Muscle of arm (tissue), 12 donors: Measurements from ENCODE around the gene R3HDM2. TPM values are rescaled to one million over a fixed set of nuclear protein-coding genes. Genes with fewer than 3 reads are reported as not detected.
A peak's percentile ranks its signal among the peaks of the same experiment; 100 is the strongest.

Experiments
- DNase-seq: peaks from one replicate; pipeline ENCODE4 v3.0.0-alpha.2; 2013
- polyA plus RNA-seq, 12 donors: library from polyadenylated mRNA; unstranded; fragments of 120-200 nt; gene quantifications; one replicate each; pipeline ENCODE4 v1.2.1, GENCODE V29; 2013; ENCODE audit not compliant: insufficient read length in 12 of 12

R3HDM2 gene
- polyA plus RNA-seq, 12 donors, result 36.4 to 92.7 (median 55.7) TPM; not detected in 1

- no peak for DNase-seq
Observed at GRCh38 chr12:57218030-57218853, 212.6 kb downstream of the R3HDM2 start.

DNA sequence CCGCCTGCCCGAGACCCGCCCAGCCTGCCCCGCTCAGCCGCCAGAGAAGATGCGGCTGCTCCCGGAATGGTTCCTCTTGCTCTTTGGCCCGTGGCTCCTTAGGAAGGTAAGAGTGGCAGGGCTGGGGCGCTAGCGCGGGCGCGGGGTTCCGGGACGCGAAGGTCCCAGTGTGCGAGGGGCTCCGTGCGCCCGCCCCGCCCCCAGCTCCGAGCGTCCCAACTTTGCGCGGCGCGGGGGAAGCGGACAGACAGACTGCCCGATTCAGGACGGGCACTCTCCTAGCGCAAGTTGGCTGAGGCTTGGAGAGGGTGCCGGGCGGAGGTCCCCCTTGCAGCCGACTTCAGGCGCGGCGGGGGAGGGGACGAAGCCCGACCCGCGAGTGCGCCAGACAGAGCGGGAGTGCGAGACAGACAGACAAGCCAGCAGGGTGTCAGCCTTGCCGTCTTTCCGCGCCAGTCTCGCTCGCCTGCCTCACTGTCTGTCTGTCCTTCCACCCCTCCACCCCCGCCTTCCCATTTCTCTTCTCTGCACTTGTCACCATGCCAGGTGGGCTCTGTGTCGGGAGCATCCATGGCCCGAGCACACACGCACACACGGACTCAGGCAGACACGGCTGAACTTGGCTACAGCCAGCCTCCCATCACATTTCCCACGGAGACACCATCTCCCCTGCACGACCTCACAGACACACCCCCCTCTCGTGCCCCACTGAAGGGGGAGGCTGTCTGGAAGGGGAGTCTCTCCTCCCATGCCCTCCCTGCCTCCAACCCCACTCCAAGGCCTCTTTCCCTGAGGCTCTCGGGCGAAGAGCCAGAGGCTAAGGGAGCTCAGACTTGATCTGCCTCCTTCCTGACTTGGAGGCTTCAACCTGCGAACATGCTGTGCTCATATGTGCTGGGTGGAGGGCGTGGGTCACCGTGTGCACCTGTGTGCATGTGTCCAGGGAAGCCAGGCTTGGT, 213.6 kb downstream of the R3HDM2 start:
- DNase-seq, result no peak

GRCh38 chr12:57216014-57216911, 214.6 kb downstream of the R3HDM2 start, which contains the start of gene NXPH4:
Gene NXPH4 (plus strand): TSS chr12:57216794. CDS start chr12:57216970, 176 bp downstream.
- no peak for DNase-seq

DNA sequence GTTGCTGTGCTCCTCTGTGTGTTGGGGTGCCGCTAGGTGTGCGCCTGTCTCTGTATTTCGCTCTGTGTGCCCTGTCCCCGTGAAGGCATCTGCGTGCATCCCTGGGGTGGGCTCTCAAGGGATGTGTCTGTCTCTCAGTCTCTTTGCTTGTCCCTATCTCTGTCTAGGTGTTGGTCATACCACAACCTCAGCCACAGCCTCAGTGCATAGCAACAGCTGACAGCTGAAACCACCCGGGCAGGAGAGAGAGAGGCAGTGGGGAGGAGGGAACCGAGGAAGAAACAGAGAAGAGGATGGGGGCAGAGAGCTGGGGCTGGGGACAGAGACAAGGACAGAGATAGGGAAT, 215.2 kb downstream of the R3HDM2 start:
- no peak for DNase-seq

DNA sequence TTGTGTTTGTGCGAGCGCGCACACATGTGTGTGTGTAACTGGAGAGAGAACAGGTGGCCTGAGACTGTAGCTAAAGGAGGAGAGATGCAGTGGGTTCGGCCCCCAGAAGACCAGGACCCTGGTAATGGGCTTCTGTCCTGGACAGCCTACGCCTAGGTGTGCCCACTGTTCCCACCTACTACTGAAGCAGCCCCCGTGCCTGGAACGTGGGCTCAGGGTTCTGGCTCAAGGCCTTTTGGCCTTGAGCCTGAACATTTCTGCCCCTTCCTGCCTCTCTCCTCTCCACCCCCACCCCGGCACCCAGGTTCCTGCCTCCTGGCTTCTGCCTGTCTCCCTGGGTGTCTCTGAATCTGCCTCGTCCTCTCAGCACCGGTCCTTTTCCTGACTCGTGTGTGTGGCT, 215.8 kb downstream of the R3HDM2 start:
- DNase-seq, result no peak

GRCh38 chr12:57214398-57214781, 216.5 kb downstream of the R3HDM2 start:
- peak; percentile 53 for DNase-seq

GRCh38 chr12:57213763-57214397, 217.0 kb downstream of the R3HDM2 start:
- DNase-seq, result no peak

GRCh38 chr12:57213058-57213715, 217.7 kb downstream of the R3HDM2 start:
- peak; percentile 88 for DNase-seq

DNA sequence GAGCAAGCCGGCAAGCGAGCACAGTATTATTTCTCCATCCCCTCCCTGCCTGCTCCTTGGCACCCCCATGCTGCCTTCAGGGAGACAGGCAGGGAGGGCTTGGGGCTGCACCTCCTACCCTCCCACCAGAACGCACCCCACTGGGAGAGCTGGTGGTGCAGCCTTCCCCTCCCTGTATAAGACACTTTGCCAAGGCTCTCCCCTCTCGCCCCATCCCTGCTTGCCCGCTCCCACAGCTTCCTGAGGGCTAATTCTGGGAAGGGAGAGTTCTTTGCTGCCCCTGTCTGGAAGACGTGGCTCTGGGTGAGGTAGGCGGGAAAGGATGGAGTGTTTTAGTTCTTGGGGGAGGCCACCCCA, 218.2 kb downstream of the R3HDM2 start:
- DNase-seq, result no peak

DNA sequence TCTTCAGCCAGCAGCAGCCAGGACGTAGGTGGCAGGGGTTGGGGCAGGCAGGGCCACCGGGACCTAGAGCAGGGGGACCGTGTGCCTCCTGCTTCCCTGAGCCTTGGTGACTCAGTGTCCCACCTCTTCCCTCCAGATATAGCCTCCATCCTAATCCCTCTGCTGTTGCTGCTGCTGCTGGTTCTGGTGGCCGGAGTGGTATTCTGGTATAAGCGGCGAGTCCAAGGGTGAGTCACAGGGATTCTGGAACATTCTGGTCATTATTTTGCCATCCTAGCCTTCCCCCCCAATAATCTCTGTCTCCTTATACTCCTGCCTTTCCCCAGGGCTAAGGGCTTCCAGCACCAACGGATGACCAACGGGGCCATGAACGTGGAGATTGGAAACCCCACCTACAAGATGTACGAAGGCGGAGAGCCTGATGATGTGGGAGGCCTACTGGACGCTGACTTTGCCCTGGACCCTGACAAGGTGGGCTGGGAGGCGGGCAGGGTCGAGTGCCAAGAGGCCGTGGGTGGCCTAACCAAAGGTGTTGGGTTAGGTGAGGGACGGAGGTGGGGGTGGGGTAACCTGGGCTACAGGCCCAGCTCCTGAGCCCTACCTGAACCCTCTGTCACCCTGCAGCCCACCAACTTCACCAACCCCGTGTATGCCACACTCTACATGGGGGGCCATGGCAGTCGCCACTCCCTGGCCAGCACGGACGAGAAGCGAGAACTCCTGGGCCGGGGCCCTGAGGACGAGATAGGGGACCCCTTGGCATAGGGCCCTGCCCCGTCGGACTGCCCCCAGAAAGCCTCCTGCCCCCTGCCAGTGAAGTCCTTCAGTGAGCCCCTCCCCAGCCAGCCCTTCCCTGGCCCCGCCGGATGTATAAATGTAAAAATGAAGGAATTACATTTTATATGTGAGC, 218.8 kb downstream of the R3HDM2 start:
- no peak for DNase-seq

- DNase-seq, result no peak
Observed at GRCh38 chr12:57210926-57211692, 219.7 kb downstream of the R3HDM2 start.

GRCh38 chr12:57210461-57210860, 220.4 kb downstream of the R3HDM2 start:
- DNase-seq, result no peak

DNA sequence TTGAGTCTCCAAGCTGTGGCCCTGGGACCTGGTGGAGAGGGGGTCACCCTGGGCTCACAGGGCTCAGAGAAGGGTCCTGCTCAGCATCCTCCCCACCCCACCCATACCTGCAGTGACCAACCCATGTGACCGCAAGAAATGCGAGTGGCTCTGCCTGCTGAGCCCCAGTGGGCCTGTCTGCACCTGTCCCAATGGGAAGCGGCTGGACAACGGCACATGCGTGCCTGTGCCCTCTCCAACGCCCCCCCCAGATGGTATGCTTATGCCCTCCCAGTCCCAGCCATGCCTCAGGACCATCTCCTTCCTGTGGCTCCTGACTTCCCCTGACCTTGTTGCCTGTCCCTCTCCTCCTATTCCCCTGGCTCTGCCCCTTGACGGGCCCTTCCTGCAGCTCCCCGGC, 220.9 kb downstream of the R3HDM2 start:
- DNase-seq, result no peak

- DNase-seq, result no peak
Observed at GRCh38 chr12:57208631-57209282, 222.1 kb downstream of the R3HDM2 start.

DNA sequence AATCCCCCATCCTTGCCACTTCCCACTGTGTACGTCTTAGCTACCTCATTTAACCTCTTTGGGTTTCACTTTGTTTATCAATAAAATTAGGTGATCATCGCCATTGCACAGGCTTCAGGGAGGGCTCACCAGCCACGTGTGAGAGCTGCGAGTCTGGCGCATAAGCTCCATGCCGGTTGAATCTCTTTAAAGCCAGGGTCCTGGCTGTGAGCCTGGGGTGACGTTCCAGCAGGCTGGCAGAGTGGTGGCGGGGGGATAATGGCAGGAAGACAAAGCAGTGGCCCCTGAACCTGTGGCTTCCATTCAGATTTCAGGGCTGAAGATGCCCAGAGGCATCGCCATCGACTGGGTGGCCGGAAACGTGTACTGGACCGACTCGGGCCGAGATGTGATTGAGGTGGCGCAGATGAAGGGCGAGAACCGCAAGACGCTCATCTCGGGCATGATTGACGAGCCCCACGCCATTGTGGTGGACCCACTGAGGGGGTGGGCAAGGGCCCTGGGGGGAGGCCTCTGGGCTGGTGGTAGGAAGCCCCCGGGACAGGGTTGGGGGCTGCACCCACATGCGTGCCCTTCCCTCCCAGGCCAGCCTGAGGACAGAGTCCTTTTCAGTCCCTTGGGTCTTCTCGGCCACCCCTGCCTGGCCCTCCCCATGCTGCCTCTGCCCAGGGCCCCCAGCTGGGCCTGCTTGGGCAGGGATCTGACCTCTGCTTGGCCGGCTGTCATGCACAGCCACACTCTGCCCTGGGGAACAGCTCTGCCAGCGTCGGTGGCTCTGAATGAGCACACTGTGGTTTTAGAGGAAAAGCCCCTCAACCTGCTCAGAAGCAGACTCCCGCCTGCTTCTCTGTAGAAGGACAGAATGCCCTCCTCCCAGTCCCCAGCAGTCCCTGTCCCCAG, 222.9 kb downstream of the R3HDM2 start:
- no peak for DNase-seq

DNA sequence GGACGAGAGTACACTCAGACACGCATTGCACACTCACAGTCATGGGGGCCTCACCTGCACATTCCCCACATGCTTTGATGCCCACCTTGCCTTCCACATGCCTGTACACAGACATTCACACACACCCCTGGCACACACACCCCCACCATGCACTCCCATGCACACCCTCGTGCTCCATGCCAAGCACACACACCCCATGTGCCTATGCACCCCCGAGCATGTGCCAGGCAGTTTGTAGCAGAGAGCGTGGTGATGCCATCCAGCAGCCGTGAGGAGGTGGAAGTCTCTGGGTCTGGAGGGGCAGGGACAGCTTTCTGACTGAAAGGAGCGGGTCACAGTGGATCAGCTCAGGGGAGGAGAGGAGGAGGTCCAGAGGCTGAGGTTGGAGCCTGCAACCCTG, 224.9 kb downstream of the R3HDM2 start:
- no peak for DNase-seq

DNA sequence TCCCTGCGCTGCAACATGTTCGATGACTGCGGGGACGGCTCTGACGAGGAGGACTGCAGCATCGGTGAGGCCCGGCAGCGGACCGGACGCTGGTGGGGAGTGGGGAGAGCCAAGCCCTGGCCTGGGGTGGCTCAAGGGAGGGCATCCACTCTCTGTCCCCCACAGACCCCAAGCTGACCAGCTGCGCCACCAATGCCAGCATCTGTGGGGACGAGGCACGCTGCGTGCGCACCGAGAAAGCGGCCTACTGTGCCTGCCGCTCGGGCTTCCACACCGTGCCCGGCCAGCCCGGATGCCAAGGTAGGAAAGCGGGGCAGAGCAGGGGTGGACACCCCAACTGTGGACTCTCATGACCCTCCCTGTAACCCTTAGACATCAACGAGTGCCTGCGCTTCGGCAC, 225.7 kb downstream of the R3HDM2 start:
- no peak for DNase-seq
